Occipital lobe (tissue), 2 donors: ENCODE data around the gene MFSD1. TPM values are rescaled to one million over a fixed set of nuclear protein-coding genes. Genes with fewer than 3 reads are reported as not detected.
A peak's percentile ranks its signal among the peaks of the same experiment; 100 is the strongest.

ENCODE experiments used
- DNase-seq: peaks from one replicate; lab custom pipeline; 2025; lab: John Stamatoyannopoulos, UW
- total RNA-seq: library from RNA; depleted of rRNA; stranded (reverse); fragments of >200 nt; gene quantifications from one replicate; pipeline ENCODE4 v1.2.3, GENCODE V29; 2014

Gene MFSD1
- total RNA-seq, 1 donor from 2014 or later = 49.3 TPM

DNA sequence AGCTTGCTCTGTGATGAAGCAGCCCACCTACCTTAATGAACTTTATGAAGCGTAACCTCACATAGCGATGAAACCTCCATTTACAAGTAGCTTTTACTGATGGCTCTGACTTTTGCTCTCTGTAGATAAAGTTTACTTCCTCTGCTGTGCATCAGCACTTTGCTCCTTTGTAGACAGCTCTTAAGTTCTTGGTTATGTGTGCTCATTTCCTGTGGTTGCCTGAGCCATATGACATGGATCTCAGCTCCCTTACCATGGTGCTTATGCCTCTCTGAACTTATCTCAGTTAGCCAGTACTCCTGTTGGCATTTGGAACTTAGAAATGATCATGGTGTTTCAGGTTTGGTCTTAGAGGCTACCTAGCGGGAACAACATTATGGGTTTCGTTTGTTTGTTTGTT, 7.8 kb downstream of the MFSD1 start:
- no peak for DNase-seq

DNA sequence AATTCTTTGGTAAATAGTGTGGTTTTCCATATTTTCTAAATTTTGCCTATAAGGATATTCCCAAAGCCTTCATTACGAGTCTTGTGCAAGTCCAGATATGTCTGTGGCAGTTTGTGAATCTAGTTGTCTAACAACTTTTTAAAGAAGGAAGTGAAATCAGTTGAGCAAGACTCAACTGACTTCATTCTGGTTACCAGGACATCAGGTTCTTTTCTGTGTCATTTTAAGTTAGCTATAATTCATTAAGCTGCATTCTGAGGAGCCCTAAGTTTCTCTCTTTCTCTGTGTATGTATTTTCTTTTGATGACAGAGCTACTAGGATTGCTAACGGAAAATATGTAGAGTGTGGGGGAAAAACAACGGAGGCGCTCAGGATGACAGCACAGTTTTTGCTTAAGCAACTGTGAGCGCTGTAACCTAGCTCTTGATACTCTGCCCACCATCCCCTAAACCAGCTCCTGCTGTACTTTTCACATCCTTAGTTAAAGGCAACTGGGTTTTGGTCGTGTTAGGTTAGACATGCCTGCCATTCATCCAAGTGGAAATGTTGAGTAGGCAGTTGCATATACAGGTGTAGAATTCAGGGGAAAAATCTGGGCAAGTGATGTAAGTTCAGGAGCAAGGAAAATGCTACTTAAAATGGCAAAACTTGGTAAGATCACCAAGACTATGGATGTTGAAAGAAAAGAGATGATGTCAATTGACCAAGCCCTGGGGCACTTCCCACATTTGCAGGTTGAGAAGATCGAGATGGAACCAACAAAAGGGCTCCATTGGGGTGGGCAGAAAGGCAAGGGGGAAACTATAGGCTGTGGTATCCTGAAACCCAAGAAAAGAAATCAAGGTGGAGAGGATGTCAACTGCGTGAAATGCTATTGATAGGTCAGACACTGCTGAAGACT, 9.2 kb downstream of the MFSD1 start:
- no peak for DNase-seq

DNA sequence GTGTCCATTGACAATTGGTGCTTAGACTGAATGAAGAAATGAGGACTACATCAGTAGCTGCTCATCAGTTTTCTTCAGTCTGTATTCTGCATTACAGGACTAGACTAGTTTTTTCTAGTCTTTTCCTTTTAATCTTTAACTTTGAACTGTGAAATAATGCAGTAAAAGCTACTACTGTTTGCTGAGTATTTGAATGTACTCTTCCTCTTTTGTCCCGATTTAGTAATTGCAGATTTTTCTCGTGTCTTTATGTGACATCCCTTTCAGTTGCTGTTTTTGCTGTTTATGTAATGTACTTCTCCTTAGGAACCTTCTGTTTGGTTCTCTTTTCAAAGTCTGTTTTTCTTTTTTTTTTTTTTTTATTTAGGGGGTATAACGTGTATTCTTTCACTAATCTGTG, 17.4 kb downstream of the MFSD1 start:
- DNase-seq = no peak

DNA sequence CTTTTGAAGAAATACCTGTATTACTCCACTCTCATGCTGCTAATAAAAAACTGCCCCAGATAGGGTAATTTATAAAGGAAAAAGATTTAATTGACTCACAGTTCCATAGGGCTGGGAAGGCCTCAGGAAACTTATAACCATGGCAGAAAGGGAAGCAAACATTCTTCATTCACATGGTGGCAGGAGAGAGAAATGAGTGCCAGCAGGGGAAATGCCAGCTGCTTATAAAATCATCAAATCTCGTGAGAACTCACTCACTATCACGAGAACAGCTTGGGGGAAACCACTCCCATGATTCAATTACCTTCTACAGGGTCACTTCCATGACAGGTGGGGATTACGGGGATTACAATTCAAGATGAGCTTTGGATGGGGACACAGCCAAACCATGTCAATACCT, 18.7 kb downstream of the MFSD1 start:
- no peak for DNase-seq

DNA sequence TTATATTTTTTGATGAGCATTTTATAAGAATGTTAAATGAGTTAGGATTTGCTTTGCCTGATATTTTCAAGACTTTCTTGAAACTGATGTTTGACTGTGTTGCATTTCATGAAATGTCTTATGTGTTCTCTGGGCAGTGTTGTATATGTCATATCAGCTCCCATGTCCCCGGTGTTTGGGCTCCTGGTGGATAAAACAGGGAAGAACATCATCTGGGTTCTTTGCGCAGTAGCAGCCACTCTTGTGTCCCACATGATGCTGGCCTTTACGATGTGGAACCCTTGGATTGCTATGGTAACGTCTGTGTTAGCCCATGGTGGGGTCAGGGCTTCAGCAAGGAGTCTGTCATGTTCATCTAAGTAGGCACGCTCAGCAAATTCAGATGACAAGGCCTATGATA, 20.0 kb downstream of the MFSD1 start:
- no peak for DNase-seq

DNA sequence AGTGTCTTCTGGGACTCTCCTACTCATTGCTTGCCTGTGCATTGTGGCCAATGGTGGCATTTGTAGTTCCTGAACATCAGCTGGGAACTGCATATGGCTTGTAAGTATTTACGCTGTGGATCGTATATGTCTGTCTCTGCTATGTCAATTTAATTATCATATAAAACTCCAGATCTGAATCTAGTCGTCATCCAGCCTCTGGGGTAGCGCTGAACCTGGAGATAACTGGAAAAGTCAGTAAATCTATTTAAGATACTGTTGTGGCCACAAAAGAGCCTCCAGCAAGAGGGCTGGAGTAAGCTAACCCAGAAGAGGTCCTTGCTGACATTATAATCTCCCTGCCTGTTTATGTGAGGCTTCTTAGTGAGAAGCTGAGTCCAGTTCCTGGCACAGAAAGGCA, 21.6 kb downstream of the MFSD1 start:
- DNase-seq = no peak

DNA sequence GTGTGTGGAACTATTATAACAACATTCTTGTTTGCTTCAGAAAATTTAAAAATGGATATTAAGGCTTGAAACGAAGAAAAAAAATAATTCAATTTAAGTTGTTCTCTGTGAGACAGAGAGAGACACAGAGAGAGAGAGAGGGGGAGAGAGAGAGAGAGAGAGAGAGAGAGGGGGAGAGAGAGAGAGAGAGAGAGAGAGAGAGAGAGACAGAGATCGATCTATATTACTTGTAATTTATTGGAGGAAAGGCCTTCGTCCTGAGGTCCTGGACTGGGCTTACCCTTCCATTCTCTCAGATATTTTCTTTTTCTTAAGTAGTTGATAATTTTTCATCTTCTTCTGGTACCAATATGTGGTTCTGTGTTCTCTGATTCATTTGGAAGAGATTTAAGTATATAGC, 25.9 kb downstream of the MFSD1 start:
- no peak for DNase-seq

DNA sequence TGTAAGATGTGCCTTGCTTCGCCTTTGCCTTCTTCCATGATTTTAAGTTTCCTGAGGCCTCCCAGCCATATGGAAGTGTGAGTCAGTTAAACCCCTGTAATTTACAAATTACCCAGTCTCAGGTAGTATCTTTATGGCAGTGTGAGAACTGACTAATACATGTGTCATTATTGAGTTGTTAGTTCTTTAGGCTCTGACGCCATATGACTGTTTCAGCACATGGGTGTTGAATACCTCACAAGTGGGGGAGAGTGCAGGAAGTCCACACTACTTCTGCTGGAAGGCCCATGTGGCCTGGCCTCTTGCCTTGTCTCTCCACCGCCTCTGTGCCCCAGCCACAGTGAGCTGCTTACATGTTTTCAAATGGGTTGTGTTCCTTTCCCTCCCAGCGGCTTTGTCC, 28.5 kb downstream of the MFSD1 start:
- no peak for DNase-seq

DNA sequence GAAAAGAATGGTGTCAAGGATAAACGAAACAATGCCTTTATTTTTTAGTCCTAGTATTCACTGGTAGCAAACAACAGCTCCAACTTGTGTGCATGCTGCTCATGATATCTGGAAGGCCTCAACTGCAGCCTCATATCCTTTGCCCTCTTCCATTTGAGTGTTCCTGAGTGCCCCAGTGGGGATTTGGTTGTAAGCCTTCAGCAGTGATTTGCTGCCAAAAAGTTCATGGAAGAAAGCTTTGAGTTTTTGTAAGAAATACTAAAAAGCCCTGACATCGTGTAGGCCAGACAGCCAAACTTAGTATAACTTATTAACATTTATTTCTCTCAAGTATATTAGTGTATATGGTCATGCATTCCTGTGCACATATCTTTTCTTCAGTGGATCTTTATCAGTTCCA, 30.0 kb downstream of the MFSD1 start:
- DNase-seq = no peak

DNA sequence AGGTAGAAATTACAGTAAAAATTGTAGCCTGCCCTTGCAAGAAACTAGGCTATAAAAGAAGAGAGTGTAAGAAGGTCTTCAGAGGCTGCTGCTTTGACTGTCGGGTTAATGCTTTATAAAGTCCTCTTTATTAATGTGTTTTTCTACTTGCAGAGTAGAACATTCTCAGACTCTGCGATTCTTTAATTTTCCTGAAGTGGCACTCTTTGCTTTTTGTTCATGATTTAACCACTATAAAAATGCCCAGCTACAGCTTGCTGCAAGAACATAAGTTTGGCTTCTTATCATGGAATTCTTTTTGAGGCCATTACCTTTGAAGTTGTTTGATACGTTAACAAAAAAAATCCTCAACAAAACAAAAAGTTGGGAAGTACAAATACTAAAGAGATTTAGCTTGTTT, 33.8 kb downstream of the MFSD1 start:
- DNase-seq = no peak

DNA sequence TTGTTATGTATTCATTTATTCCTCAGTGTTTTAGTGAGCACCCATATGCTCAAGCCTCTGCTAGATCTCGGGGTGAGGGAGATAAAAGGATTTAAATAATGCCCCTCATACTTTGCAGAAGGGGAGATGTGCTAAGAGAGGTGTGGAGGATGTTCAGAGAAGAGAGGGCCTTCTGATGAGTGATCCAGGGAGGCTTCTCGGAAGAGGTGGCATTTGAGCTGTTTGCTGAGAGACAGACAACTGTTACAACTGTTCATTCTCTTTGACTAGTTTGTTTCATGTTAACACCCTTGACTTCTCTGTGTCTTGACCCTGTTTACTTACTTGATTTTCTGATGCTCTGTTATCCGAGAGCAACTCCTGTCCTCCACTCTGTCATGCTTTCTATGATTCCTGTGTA, 34.5 kb downstream of the MFSD1 start:
- DNase-seq = no peak

DNA sequence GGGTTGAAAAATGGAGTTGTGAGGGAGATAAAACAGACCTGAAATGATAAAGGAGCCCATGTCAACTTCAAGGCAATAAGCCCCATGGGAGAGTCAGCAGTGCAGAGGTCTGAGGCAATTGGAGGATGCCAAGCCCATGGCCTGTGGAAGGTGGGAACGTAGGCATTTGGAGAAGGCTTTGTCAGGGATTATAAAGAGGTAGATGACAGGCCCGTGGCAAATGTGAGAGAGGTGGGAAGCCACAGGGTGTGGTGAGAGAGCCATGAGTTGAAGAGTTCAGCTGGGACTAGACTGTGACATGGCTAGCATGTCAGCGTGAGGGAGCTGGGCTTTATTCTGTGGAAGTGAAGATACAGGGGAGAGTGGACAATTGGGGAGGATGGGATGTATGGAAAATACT, 35.4 kb downstream of the MFSD1 start:
- DNase-seq = no peak

DNA sequence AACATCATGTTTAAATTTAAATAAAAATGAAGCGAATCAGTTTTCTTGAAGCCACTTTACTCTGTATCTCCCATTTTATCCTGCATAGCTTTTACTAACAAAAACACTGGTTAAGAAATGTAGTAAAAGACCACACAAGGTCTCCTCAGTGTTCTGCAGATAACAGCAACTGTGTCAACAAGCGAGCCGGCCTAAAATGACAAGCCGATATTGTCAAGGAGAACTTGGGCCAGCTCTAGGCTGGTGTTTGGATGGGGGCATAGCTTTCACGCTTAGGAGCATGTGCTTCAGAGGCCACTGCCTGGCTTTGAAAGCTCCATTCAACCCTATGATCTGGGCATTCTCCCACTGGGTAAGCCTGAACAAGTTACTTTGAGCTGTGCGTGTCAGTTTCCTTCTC, 38.1 kb downstream of the MFSD1 start:
- DNase-seq = no peak

DNA sequence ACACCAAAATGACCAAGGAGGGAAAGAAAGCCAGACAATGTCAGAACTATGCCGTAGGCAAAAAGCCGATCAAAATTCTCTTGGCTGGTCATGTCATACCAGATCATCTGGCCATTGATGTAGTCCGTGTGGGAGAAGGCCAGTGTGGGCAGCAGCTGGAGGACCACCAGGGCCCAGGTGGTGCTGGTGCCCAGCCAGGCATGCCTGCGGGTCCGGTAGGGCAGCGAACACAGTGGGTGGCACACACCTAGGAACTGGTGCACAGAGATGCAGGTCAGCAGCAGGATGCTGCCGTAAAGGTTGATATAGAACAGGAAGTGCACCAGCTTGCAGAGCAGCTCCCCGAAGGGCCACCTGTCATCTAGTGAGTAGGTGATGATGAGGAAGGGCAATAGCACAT, 39.5 kb downstream of the MFSD1 start:
- no peak for DNase-seq

DNA sequence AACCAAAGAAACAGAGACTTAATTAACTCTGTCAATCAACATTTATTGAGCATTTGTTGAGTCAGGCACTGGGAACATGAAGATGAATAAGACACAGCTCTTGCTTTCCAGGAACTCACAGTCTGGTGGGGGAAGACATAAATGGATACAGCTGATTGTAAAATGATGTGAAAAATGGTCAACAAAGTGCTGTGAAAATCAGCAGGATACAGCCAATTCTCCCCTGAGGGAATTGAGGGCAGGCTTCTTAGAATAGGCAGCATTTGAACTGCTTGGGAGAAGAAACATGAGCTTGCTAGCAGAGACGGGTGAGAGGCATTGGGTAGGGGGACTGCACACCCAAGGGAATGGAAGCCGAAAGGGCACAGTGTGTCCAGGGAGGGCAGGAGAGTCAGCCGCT, 41.1 kb downstream of the MFSD1 start:
- DNase-seq = no peak

DNA sequence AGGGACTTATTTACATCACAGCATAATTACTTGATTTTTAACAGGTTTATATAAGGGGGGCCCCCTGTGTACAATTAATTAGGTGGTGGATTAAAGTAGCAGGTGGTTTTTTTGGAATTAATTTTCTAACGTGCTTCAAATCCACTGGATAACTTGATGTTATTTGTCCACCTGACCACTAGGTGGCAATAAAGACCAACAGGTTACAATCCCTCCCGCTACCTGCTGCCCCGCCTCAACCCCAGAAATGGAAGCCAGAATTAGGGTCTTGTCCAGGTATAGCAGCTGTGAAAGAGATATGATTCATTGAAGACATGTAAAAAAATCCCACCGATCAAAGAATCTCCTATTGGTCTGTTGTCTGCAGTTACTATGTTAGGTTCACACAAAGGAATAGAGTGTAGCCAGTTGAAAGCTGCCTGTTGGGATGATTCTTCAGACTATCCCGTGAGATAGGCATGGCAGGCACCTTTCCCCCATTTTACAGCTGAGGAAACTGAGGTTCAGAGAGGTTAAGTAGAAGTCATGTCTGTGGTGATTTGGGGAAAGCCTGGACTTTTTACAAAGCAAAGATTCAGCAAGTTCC, 44.0 kb downstream of the MFSD1 start:
- DNase-seq = no peak

DNA sequence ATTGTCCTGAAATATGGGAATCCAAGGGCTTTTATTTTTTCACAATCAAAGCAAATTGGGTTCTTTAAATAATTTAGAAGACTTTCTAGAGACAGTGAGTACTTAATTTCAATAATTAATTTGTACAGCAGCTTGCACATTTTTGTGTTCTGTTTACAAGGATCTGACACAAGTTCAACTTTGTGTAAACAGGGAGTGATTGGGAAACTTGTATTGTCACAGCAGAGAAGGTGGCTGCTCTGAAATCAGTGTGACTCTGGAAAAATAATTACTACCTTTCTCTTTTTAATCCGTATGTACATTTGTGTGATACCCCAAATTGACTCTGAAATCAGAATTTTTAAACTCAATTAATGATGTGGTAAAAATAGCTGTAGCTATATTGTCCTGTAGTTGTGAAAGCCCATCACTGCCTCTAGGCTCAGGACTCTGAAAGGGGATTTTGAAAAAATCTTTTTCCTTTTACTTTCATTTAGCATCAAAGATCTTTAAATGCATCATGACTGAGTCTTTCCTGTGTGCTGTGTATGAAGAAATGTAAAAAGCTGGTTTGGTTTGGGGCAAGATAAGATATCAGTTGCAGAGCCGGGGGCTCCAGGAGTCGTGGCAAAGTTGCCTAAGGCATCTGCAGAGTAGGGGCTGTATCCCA, 45.1 kb downstream of the MFSD1 start:
- DNase-seq = no peak

DNA sequence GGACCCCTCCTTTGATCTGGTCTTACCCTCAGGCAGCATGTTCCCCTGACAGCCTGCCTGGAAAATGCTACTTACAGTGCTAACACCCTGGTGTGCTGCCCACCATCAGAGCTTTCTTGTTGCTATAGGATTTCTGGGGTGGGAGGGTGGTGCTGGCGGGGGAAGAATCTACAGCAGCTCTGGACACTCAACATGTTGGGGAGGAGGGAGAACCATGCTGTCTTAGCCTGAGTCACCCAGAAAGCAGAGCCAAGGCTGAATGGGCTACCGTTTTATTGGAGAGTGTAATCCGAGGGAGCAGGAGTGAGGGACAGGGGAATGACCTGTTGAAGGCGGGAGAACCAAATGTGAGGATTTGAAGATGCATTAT, 45.6 kb downstream of the MFSD1 start:
- DNase-seq = peak; percentile 31

DNA sequence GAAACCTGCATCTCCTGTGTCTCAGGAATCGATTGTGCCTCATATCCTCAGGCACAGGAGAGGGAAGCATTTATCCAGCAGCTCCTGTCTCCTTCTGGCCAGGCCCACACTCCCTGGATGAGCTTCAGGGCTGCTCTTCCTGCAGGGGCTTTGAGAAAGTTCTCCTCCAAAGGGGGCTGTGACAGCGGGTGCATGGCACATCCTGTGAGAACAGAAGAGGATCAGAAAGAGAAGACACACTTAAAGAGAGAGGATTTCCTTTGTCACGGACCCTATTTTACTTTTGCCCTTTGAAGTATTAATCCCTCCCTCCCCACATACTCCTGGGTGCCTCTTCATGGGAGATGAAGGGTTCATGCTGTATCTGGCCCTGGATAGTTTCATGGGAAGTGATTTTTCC, 46.0 kb downstream of the MFSD1 start:
- no peak for DNase-seq

DNA sequence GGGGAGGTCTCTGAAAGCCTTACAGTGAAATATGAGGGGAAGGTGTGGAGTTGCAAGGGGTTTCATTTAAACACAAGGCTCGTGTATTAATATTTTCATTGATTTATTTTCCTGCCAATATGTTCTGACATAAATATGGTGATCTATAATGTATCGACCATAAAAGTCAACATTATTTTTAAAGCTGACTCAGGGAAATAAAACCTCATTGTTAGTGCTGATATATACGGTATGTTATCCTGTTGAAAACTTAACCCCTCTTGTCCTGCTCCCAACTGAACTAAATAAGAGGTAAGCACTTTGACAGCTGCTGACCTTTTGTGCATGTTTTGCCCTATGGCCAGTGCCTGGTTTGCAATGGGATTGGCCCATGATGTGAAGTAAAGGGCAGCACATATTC, 47.9 kb downstream of the MFSD1 start:
- no peak for DNase-seq

DNA sequence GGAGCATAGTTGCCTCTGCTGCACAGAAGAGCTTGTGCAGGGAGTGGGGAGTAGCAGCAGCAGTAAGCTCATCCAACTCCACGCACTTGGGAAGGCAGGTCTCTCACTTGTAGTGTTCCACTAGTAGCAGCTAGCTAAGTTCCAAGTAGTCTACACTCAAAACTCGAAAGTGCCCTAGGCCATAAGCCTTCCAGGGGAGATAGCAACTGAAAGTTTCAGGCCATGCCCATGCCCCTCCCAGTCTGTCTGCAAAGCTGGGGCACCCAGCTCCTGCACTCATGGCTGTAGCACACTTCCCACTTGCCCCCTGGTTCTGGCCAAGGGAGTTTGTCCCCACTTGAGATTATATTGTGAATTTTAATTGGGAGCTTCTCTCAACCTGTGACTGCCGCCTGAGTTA, 57.5 kb downstream of the MFSD1 start:
- no peak for DNase-seq

DNA sequence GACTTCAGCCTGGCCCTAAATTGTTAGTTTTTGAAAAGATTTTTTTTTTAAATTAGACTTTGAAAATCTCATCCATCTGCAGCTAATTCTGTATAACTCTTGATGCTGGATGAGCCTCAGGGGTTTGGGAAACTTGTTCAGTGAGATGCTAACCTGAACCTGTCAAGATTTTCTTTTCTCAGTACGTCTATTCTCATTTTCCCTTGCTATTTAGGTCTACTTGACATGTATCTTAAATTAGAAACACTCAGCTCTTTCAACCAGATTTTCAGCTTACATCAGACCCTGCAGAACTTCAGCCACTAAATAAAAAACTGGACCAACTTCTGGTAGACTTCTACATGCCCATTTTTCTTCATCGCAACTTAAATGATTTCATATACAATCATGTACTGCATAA, 61.4 kb downstream of the MFSD1 start:
- DNase-seq = no peak

DNA sequence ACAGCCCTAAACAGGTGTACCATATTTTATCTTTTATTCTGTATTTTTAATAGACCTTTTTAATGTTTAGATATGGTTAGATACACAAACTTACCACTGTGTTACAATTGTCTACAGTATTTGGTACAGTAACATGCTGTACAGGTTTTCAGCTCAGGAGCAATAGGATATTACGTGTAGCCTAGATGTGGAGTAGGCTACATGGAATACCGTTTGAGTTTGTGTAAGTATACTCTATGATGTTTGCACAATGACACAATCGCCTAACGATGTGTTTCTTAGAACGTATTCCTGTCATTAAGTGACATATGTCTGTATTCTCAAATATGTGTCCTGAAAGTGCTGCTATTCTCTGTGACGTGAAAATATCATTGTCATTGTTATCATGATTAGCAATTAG, 62.6 kb downstream of the MFSD1 start:
- DNase-seq = no peak
